HFF-Myc (cell line): Measurements from ENCODE around the gene LAMA5.
A peak's percentile ranks its signal among the peaks of the same experiment; 100 is the strongest.

Source experiments
- DNase-seq: peaks from one replicate; pipeline ENCODE4 v3.0.0-alpha.2; 2011; ENCODE audit warnings: low read depth; ENCODE audit errors: extremely low read depth
- H3K4me3 ChIP-seq: replicated peaks from 2 replicates; pipeline ENCODE4 v1.5.1; 2011; ENCODE audit warnings: low read depth, mild to moderate bottlenecking, control low read depth, low read length
- CTCF ChIP-seq: IDR thresholded peaks from 2 replicates; pipeline ENCODE4 v1.5.1; 2012; ENCODE audit warnings: mild to moderate bottlenecking, low read depth, low read length, control low read depth; ENCODE audit errors: missing control alignments

The LAMA5 gene

GRCh38 chr20:62367136-62367632, at the start of gene LAMA5:
LAMA5 (minus strand) TSS chr20:62367312; CDS start chr20:62367245, 67 bp downstream.
- no peak for TF ChIP-seq CTCF
- no peak for DNase-seq
- peak within 1 kb of the TSS; percentile 53 for H3K4me3 ChIP-seq

GRCh38 chr20:62415354-62416111, 48.4 kb upstream of the LAMA5 start:
- no peak for DNase-seq
- no peak overlapping the region for H3K4me3 ChIP-seq
- no peak for TF ChIP-seq CTCF

GRCh38 chr20:62413896-62414481, 46.9 kb upstream of the LAMA5 start:
- H3K4me3 ChIP-seq: no peak overlapping the region
- no peak for DNase-seq
- peak; percentile 7 for TF ChIP-seq CTCF

- DNase-seq: no peak
- no peak overlapping the region for H3K4me3 ChIP-seq
- no peak for TF ChIP-seq CTCF
Observed at GRCh38 chr20:62413025-62413570, 46.0 kb upstream of the LAMA5 start.

GRCh38 chr20:62412194-62413024, 45.3 kb upstream of the LAMA5 start:
- TF ChIP-seq CTCF: no peak
- no peak overlapping the region for H3K4me3 ChIP-seq
- no peak for DNase-seq

GRCh38 chr20:62411479-62412193, 44.5 kb upstream of the LAMA5 start:
- H3K4me3 ChIP-seq: no peak overlapping the region
- no peak for TF ChIP-seq CTCF
- no peak for DNase-seq
